Measurements from ENCODE around the gene BAIAP2.

DNA sequence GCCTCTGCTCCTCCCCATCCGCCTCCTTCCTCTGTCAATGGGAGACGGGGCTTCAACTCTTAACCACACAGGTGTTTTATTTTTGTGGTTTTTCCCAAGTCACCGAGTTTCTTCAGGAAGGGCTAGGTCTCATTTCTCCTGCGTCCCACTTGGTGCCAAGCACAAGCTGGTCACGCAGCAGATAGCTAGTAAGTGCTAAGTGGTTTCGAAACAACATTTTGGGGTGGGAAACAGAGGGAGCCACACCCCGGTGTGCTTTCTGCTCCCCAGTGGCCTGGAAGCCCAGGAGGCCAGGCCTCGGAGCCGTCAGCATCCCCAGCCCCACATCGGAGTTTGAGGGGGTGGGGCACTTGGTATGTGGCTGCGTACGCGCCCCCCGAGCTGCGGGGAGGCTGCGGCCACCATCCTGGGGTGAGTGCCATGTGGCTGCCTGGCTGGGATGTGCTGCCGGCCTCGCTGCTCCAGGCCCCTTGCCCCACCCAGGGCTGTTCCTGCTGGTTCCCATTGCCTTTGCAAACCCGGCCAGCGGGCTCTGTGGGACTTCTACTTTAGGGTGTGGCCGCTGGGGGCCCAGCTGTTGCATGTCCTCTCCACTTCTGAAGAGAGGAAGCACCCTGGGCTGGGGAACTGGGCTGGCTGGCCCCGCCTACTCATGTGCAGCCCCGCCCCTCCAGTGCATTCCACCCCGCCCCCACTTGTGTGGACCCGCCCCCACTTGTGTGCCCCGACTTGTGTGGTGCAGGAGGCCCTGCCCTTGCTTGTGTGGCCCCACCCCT, 55.6 kb downstream of the BAIAP2 start:
- no peak for TF ChIP-seq CTCF (conservative IDR thresholded peaks at IDR 0.05)
- no peak for TF ChIP-seq ZFX (IDR thresholded peaks at IDR 0.05)

All from C4-2B (cell line).